ENCODE data around the gene GCM1.
"Not testable (repeated sequence)": the region's sequence is repeated elsewhere in the genome, so short reads cannot be mapped to it uniquely, and the experiment has no call there.

The GCM1 gene

GRCh38 chr6:53148684-53149083, at the start of gene GCM1:
Gene GCM1, minus strand, starts transcription at chr6:53148841. Its CDS starts 3,209 bp downstream, at chr6:53145632.
- DNase-seq, result no peak

- no peak for DNase-seq
Measured at GRCh38 chr6:53197553-53197952, 48.9 kb upstream of the GCM1 start.

GRCh38 chr6:53195048-53195447, 46.4 kb upstream of the GCM1 start:
- DNase-seq, result no peak

GRCh38 chr6:53192682-53193188, 44.1 kb upstream of the GCM1 start:
- DNase-seq, result no peak

GRCh38 chr6:53189554-53189953, 40.9 kb upstream of the GCM1 start:
- no peak for DNase-seq

GRCh38 chr6:53188833-53189232, 40.2 kb upstream of the GCM1 start:
- DNase-seq, result no peak

- no peak for DNase-seq
Measured at GRCh38 chr6:53180678-53181077, 32.0 kb upstream of the GCM1 start.

- no peak for DNase-seq
Measured at GRCh38 chr6:53179961-53180651, 31.5 kb upstream of the GCM1 start.

GRCh38 chr6:53178837-53179432, 30.3 kb upstream of the GCM1 start:
- DNase-seq, result no peak

GRCh38 chr6:53175027-53175426, 26.4 kb upstream of the GCM1 start:
- DNase-seq, result no peak

- DNase-seq, result no peak
Measured at GRCh38 chr6:53172468-53172803, 23.8 kb upstream of the GCM1 start.

GRCh38 chr6:53171605-53172467, 23.2 kb upstream of the GCM1 start:
- DNase-seq, result peak; percentile 91

GRCh38 chr6:53168516-53169267, 20.1 kb upstream of the GCM1 start:
- no peak for DNase-seq

GRCh38 chr6:53165293-53165692, 16.7 kb upstream of the GCM1 start:
- no peak for DNase-seq

GRCh38 chr6:53162606-53163005, 14.0 kb upstream of the GCM1 start:
- no peak for DNase-seq

- no peak for DNase-seq
Measured at GRCh38 chr6:53161481-53162009, 12.9 kb upstream of the GCM1 start.

GRCh38 chr6:53159558-53159957, 10.9 kb upstream of the GCM1 start:
- no peak for DNase-seq

GRCh38 chr6:53158076-53158475, 9.4 kb upstream of the GCM1 start:
- DNase-seq, result not testable (repeated sequence)

GRCh38 chr6:53155279-53155678, 6.6 kb upstream of the GCM1 start:
- DNase-seq, result not testable (repeated sequence)

- DNase-seq, result no peak
Measured at GRCh38 chr6:53154794-53155193, 6.2 kb upstream of the GCM1 start.

GRCh38 chr6:53154071-53154470, 5.4 kb upstream of the GCM1 start:
- DNase-seq, result no peak

- no peak for DNase-seq
Measured at GRCh38 chr6:53152576-53152975, 3.9 kb upstream of the GCM1 start.

- DNase-seq, result no peak
Measured at GRCh38 chr6:53151676-53152075, 3.0 kb upstream of the GCM1 start.

Measured in activated naive CD4-positive, alpha-beta T cell treated with Interleukin-2 at 50 U/mL for 16 hours (primary cell).